Measurements from ENCODE around the gene CD300H.
A peak's percentile ranks its signal among the peaks of the same experiment; 100 is the strongest.

Gene CD300H

DNA sequence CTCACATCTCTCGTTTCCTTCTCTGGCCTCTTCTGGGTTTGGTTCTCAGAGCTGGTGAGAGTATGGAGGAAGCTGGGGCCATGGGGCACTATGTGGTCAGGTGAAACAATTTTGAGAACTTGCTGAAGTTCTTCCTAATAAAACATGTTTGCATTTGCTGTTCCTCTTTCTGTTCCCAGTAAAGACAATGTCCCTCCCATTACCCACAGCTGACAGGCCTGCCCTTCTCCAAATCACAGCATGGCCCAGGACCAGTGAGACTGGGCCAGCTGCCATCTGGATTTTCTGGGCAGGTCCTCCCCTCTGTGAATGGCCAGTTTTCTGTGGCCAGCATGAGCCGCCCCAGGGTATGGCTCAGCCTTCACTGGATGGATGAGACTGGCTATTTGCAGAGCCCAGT, at the start of gene CD300H:
Gene CD300H (minus strand): TSS at position 113 of the 400 bp plus-strand sequence.
- DNase-seq (ENCODE audit: low spot score), result no peak

DNA sequence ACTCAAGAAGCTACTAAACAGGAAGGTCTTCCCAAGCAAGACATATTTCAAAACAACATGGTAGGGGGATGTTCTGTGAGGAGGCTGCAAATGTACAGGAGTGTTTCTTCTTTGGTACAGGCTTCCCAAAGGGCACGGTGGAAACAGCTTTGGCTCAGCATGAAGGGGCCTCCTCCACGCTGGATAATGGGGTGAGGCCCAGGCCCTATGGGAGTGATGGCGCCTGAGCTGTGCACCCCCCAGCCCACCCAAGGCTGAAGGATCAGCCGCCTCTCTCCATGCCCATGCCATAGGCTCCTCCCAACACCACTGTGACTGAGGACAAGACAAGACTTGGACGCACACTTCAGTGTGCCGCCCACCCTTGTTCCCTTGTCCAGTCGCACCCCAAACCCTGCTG, 49.4 kb upstream of the CD300H start:
- DNase-seq (ENCODE audit: low spot score), result no peak

DNA sequence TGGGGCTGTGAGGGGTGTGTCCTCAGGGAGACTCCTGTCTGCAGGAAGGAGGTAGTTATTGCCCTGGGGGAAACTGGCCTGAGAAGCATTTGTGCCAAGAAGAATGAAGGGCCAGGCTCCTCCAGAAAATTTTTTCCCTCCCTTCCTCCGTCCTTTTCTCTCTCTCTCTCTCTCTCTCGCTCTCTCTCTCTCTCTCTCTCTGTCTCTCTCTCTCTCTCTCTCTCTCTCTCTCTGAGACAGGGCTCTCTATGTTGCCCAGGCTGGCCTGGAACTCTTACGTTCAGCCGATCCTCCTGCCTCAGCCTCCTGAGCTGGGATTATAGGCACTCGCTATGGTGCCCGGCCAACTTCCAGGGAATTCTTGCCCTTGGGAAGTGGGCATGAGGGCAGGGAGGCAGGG, 44.7 kb upstream of the CD300H start:
- no peak for DNase-seq (ENCODE audit: low spot score)

DNA sequence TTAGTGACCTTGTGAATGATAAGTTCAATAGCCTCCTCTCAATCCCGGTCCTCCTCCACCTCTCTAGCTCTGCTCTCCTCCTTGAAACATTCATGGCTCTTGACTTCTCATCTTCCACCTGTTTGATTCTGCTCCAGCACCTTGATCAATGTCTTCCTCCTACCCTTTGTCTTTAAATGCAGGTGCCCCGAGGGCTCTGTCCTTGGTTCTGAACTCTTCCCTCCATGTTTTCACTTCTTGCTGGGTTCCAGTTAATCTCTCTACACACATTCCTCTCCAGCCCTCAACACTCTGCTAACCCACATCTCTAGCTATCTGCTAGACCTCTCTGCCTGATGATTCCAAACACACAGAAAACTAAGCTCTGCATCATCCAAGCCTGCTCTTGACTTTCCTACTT, 42.8 kb upstream of the CD300H start:
- DNase-seq (ENCODE audit: low spot score), result no peak

DNA sequence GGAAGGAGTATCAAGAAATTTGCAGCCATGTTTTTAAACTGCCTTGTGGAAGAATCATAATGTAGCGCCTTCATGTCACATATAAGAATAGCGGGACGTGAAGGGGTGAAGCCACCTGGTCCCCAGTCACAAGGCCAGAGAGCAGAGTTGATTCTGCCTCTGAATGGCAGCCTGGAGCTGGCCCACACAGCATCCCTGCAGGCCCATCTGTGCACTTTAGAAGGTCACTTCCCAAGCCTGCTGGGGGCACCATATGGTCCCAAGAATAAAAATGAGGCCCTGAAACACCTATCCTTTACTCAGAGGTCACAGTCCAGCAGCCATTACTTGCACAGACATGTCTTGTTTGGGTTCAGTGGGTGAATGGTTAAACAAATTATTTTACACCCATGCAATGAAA, 41.2 kb upstream of the CD300H start:
- no peak for DNase-seq (ENCODE audit: low spot score)

DNA sequence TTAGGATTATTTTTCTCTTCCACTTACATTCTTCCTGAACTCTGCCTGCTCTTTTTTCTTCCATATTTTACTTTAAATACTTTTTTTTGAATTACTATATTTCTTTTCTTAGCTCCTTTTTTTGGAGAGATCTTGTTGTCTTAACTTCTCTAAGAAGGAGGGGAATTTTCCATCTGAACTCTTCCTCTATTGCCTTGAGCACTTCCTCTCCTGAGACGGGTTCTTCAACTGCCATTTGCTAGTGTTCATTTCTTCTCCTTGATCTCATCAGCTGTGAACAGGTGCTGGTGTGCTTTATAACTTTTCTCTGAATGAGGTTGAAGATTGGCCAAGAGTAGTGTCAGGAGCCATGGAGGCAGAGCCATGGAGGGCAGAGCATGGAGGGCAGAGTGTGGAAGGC, 39.9 kb upstream of the CD300H start:
- DNase-seq (ENCODE audit: low spot score), result no peak

DNA sequence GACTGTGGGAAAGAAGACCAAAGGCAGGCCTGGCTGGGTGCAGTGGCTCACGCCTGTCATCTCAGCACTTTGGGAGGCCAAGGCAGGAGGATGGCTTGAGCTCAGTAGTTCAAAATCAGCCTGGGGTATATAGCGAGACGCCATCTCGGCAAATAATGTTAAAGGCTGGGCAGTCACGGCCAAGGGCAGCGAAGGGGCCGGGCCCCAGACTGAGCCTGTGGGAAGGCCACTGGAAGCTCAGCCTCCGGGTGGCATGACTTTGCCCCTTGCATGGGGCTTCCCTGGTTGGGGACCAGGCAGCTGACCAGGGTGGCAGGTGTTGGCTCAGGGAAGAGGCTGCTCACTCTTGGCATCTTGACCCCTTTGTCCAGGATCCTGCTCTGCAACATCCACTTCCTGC, 38.7 kb upstream of the CD300H start:
- no peak for DNase-seq (ENCODE audit: low spot score)

DNA sequence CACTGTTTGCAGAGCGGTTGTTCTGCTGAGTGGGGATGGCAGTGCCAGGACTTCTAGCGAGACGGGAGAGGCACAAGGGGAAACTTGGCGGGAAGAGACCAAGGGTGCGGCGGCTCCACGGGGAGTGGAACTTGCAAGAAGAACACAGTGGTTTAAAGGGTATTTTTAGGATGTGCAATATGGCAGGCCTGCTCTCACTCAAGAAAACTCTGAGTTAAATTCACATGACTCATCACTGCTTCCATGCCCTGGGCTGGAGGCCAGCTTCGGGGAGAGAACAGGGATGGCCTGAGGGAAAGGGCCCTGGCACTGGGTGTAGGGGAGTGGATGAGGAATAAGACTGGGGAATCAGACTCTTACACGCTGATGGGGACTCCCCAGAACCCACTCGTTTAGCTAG, 38.1 kb upstream of the CD300H start:
- DNase-seq (ENCODE audit: low spot score), result no peak

DNA sequence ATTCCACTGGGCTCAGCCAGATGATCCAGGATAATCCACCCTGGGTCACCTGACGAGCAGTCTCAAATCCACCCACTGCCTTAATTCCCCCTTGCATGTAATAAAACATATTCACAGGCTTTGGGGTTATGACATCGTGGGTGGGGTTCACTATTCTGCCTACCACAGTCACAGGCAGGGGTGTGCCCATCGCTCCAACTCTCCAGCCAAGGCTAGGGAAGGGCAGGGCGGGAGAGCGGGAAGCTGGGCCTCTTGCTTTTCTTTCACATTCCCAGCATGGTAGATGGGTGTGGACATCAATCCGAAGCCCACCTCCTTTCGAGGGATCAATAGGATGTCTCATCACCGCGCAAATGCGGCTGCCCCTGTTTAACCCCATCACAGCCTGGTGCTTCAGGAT, 37.5 kb upstream of the CD300H start:
- no peak for DNase-seq (ENCODE audit: low spot score)

DNA sequence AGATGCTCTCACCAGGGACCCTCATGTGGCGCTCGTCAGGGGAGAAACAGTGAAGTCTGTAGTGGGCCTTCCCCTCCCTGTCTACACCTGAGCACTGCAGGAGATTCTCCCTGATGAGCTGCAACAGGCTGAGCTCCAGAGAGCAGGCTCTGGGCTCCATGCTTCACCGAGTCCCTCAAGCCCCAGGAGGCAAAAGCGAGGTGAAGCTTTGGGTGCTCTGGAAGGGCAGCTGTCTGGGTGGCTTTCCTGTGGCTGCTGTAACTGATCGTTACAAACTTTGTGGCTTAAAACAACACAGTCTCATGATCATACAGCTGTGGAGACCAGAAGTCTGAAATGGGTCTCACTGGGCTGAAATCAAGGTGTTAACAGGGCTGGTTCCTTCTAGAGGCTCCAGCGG, 36.9 kb upstream of the CD300H start:
- no peak for DNase-seq (ENCODE audit: low spot score)

DNA sequence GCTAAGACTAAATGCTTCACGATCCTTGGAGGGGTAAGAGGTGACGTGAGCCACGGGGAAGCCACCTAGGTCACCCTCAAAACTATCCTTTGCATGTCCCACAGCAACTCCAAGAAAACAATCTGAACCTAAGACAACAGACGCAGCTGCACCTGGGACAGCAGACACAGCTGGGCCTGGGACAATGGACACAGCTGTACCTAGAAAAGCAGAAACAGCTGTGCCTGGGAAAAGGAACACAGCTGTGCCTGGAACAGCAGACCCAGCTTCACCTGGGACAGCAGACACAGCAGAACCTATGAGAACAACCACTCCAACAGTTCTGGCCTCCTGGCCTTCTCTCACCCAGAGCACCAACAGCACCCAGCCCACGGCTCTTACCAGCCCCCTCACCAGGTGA, 36.4 kb upstream of the CD300H start:
- DNase-seq (ENCODE audit: low spot score), result no peak

DNA sequence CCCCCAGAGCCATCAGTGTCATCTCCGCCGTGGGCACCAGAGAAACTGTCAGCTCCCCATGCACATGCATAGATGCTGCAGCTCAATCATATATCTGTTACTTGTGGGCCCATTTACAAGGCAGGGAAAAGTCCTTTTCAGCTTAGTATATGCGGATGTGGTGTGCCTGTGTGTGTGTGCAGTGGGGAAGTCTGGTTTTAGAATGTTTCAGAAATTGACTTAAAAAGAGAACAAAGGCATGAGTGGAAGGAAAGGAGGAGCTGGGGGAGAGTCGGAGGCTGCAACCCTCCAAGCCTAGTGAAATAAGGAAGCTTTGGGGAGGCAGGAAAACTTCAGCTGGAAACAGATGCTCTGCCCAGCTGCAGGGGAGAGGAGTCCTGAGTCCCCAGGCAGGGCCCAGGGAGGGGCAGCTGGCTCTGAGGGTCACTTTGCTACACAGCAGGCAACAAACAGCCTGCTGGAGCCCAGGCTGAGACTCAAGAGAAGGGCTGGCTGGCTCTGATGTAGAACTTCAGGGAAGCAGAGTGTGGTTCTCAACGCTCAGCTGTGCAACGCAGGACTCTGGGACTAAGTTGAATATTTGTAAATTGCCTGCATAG, 35.8 kb upstream of the CD300H start:
- DNase-seq (ENCODE audit: low spot score), result no peak

DNA sequence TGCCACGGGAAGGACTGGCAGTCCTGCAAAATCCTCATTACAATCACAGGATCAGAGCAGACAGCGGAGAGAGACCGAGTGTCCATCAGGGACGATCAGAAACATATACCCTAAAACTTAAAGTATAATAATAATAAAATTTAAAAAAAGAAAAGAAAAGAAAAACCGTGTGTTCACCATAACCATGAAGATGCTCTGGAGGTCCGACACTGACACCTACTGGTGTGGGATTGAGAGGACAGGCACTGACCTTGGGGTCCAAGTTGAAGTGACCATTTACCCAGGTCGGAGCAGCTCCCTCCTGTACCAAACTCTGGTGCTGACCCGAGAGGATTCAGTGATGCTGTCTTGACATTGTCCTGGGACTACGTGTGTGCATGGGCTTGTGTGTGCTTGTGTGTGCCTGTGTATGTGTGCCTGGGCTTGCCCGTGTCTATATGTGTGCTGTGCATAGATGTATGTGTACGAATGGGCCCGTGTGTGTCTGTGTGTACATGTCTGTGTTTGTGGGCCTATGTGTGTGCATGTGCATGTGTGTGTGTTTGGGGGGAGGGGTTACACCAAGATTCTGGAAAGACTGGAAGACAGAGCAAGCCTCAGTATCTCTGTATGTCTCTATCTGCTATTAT, 34.7 kb upstream of the CD300H start:
- DNase-seq (ENCODE audit: low spot score), result no peak

DNA sequence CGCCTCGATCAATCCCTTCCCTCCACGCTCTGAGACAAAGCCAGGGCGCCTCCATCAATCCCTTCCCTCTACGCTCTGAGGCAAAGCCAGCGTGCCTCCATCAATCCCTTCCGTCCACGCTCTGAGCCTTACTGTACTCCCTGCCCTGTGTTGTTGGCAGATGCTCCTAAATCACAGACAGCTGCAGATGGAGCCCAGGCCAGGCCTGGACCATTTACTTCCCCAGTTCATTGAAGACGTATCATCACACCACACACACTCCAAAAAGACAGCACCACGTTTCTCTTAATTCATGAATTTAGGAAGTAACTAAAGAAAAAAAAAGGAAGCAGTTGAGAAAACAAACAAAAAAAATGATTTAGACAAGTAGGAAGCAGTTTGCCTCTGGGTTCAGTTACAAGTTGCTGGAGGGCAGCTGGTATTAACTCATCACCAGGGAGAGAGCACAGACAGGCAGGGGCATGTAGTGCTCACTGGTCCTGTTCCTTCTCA, 32.2 kb upstream of the CD300H start:
- peak; percentile 12 for DNase-seq (ENCODE audit: low spot score)

DNA sequence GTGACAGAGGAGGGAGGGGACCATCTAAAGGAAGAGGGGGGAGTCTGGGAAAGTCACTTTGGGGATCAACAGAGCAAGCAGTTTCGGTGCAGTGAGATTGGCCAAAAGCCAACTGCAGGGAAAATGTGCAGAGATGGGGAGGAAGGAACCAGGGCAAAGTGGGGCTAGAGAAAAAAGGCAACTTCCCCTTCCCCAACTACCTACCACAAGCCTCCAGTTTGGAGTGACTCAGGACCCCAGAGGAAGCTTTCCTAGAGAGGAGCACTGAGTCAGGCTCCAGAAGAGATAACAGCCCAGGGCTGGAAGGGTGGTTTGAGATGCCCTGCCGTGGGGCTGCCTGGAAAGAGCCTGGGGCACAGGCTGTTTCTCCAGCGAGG, 31.7 kb upstream of the CD300H start:
- DNase-seq (ENCODE audit: low spot score), result peak; percentile 7

DNA sequence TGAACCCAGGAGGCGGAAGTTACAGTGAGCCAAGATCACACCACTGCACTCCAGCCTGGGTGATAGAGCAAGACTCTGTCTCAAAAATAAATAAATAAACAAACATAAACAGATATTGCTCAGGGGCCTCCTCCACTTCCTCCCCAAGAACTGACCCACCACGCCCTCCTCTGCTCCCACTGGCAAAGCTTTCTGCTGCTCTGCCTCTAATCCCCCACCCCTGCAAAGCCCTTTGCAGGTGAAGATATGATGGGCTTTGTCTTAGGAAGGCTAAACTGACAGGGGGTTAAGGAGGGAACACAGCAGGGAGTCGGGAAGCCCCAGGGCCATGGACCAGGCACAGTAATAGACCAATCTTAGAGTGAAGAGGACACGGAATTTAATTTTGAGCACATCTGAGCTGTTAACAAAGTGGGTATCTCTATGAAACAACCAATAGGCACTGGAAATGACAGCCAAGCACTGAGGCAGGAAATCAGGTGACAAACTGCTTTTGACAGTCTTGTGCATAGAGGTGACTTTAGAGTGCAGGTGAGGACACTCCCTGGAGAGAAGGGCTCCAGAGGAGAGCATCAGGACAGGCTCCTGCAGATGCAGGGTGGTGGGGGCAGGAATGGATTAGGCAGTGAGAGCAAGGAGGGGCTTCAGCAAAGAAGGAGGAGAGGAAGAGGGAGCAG, 31.2 kb upstream of the CD300H start:
- no peak for DNase-seq (ENCODE audit: low spot score)

DNA sequence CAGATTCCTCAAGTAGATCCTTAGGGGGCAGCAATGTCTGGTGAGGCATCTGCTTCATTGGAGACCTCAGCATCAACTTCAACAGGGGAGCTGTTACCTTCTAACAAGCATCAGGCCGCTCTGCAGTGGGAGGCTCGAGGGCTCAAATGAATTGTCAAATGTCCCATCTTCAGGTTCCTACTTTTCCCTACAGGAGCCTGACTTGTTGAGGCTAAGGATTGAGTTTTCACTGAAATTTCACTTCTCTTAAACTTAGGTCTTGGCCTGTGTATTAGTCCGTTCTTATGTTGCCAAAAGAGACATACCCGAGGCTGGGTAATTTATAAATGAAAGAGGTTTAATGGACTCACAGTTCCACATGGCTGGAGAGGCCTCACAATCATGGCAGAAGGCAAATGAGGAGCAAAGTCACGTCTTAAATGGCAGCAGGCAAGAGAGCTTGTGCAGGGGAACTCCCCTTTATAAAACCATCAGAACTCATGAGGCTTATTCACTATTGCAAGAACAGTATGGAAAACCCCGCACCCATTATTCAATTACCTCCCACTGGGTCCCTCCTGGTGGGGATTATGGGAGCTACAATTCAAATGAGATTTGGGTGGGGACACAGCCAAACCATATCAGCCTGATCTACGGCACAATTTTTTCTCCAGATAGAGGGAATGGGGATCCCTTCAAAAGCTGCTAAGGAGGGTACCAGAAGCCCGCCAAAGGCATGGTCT, 29.9 kb upstream of the CD300H start:
- DNase-seq (ENCODE audit: low spot score), result no peak

DNA sequence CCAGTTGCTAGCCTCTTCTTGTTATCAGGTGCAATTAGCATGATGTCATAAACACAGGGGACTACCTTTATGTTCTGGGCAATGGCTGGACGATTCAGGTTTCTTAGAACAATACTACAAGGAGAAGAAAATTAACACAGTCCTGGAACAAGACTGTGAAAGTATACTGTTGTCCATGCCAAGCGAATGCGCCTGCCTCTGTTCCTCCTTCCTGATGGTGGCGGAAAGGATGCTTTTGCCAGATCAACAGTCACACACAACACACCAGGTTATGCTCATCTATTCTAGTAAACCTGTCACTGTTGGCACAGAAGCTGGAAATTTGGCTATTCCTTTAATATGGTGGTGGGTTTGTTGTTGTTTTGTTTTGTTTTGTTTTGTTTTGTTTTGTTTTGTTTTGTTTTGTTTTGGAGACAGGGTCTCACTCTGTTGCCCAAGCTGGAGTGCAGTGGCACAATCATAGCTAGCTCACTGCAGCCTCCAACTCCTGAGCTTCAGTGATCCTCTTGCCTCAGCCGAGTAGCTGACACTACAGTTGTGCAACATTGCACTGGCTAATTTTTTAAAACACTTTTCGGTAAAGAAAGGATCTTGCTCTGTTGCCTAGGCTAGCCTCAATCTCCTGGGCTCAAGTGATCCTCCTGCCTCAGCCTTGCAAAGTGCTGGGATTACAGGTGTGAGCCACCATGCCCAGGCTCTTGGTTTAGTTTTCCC, 27.9 kb upstream of the CD300H start:
- no peak for DNase-seq (ENCODE audit: low spot score)

DNA sequence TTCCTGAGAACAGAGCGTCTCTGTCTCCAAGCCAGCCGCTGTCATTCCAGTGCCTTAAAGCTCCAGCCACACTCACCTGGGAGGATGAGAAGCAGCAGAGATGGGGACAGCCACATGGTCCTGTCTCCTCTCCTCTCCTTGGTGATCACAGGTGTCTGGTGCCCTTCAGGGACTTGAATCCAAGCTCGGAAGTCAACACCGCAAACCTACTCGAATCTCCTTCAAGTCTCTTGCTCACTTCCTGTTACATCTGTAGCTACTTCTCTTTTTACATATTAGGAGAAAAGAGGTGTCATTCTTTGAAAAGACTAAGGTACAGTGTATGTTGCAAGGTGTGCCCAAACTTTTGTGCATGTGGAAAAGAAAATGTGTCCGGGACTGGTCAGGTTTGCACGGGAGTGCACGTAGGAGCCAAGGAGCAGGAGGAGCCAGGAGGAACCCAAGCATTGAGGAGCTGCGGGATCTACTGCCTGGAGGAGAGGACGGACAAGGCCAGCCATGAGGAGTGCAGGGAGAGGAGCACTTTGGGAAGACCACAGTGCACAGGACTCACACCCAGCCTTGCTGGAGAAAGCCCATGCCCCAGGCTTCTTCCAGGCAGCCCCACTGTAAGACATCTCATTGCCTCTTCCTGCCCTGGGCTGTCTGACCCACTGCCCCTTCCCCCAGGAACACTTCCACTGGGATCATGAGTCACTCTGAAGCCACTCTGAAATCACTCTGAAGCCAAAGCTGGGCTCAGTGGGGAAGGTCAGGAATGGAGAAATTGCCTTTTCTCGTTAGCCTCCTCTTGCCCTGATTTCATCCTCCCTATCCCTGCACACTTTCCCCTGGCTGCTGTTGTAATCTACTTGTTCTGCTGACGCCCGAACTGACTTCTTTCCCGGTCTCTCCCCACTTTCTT, 25.0 kb upstream of the CD300H start, which contains the start of gene CD300LD:
Gene CD300LD (minus strand): TSS at position 197 of the 904 bp plus-strand sequence. CDS start 81 bp downstream, at position 116.
- no peak for DNase-seq (ENCODE audit: low spot score)

DNA sequence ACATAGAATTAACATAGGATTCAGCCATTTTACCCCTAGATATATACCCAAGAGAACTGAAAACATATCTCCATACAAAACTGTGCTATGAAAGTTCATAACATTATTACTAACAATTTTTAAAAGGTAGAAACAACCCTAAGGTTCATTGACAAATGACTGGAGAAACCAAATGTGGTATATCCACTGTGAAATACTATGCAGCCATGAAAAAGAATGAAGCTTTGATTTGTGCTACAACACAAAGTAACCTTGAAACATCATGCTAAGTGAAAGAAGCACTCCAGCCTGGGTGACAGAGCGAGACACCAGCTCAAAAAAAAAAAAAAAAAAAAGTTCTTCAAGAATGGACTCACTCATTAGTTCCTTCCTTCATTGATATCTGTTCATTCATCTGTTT, 24.2 kb upstream of the CD300H start:
- no peak for DNase-seq (ENCODE audit: low spot score)

DNA sequence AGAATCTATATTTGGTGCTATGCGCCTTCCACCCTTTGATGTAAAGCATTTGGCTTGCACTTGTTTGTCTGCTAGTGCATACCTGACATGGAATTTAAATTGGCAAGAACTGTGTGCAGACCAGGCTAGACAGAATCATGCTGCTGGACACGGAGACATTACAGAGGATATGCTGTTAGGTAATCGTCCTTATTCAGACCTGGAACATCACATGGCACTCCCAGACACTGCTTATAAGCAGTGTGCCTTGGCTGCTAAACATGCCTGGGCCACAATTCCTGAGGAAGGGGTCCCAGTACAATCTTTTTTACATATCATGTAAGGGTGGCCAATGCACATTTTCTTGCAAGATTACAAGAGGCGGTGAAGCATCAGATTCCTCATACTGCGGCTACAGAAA, 18.4 kb upstream of the CD300H start:
- DNase-seq (ENCODE audit: low spot score), result no peak

Data from putamen (tissue), 1 donor.